Measurements from ENCODE around the gene BTNL9.

Gene BTNL9

GRCh38 chr5:181028032-181028819 is 11.8 kb upstream of the BTNL9 start:
- no peaks in the 10 kb centered on the region for H3K4me1 ChIP-seq (ENCODE audit: control insufficient read depth, low read depth, low read length)

GRCh38 chr5:181031716-181032115 is 8.3 kb upstream of the BTNL9 start:
- Histone ChIP-seq H3K79me2 (ENCODE audit: control insufficient read depth, insufficient read depth, low read length) (no peaks in the 10 kb centered on the region), H4K8ac (ENCODE audit: low read depth, low read length) (no peak overlapping the region), H2BK5ac (ENCODE audit: low read length) (no peak overlapping the region), H3K27me3 (ENCODE audit: insufficient read depth, low read length, poor library complexity) (no peaks in the 10 kb centered on the region), H3K4me1 (ENCODE audit: control insufficient read depth, low read depth, low read length) (no peaks in the 10 kb centered on the region), H3K4ac (ENCODE audit: low read depth, low read length) (no peak overlapping the region), H3K4me3 (ENCODE audit: low read length) (no peak overlapping the region), H3K23ac (ENCODE audit: low read length) (no peak overlapping the region), H2BK15ac (replicated peaks; ENCODE audit: low read depth) (no peak overlapping the region), H3K79me1 (ENCODE audit: low read length) (no peaks in the 10 kb centered on the region), H3K36me3 (ENCODE audit: control insufficient read depth, insufficient read depth, low read length) (no peaks in the 10 kb centered on the region), H3K4me2 (ENCODE audit: low read length) (no peak overlapping the region), H3K9ac (ENCODE audit: low read length) (no peak overlapping the region), H3K56ac (ENCODE audit: low read length) (no peak overlapping the region), H3K18ac (ENCODE audit: low read length) (no peak overlapping the region), H3K27ac (ENCODE audit: low read depth, low read length) (no peak overlapping the region), H2AK5ac (ENCODE audit: low read length) (no peak overlapping the region), H4K5ac (ENCODE audit: low read length) (no peak overlapping the region), H2BK120ac (ENCODE audit: low read depth, low read length) (no peak overlapping the region)
- WGBS (ENCODE audit: extremely low coverage, insufficient coverage, low lambda C conversion rate), result no CpG with 5 or more reads among the region's 3 CpGs
- DNase-seq, result no peak

More at GRCh38 chr5:181028032-181028819, 11.8 kb upstream of the BTNL9 start:
- no peaks in the 10 kb centered on the region for H3K79me2 ChIP-seq (ENCODE audit: control insufficient read depth, insufficient read depth, low read length)
- H3K56ac ChIP-seq (ENCODE audit: low read length), result peak overlapping the region; percentile 82
- no CpG with 5 or more reads among the region's 26 CpGs for WGBS (ENCODE audit: extremely low coverage, insufficient coverage, low lambda C conversion rate)
- no peak overlapping the region for H3K18ac ChIP-seq (ENCODE audit: low read length)
- H2BK5ac ChIP-seq (ENCODE audit: low read length), result no peak overlapping the region
- H3K4ac ChIP-seq (ENCODE audit: low read depth, low read length), result no peak overlapping the region
- H3K9ac ChIP-seq (ENCODE audit: low read length), result peak overlapping the region; percentile 63
- no peak overlapping the region for H3K27ac ChIP-seq (ENCODE audit: low read depth, low read length)
- peak; percentile 84 for DNase-seq
- H4K5ac ChIP-seq (ENCODE audit: low read length), result no peak overlapping the region
- H3K79me1 ChIP-seq (ENCODE audit: low read length), result no peaks in the 10 kb centered on the region
- H3K4me2 ChIP-seq (ENCODE audit: low read length), result peak overlapping the region; percentile 84
- peak overlapping the region; percentile 45 for H3K4me3 ChIP-seq (ENCODE audit: low read length)
- H3K27me3 ChIP-seq (ENCODE audit: insufficient read depth, low read length, poor library complexity), result no peaks in the 10 kb centered on the region
- H3K36me3 ChIP-seq (ENCODE audit: control insufficient read depth, insufficient read depth, low read length), result no peaks in the 10 kb centered on the region
- no peak overlapping the region for H3K23ac ChIP-seq (ENCODE audit: low read length)
- H2AK5ac ChIP-seq (ENCODE audit: low read length), result no peak overlapping the region
- H4K8ac ChIP-seq (ENCODE audit: low read depth, low read length), result no peak overlapping the region
- H2BK120ac ChIP-seq (ENCODE audit: low read depth, low read length), result no peak overlapping the region
- H2BK15ac ChIP-seq (replicated peaks; ENCODE audit: low read depth), result no peak overlapping the region

- no peak for DNase-seq
- no CpG with 5 or more reads among the region's 20 CpGs for WGBS (ENCODE audit: extremely low coverage, insufficient coverage, low lambda C conversion rate)
- no peak overlapping the region for H4K5ac ChIP-seq (ENCODE audit: low read length)
Measured at GRCh38 chr5:181035991-181036815, 3.9 kb upstream of the BTNL9 start.

GRCh38 chr5:181036816-181037364 is 3.2 kb upstream of the BTNL9 start:
- Histone ChIP-seq H3K9ac (ENCODE audit: low read length) (no peak overlapping the region), H4K5ac (ENCODE audit: low read length) (no peak overlapping the region), H3K56ac (ENCODE audit: low read length) (no peak overlapping the region), H3K23ac (ENCODE audit: low read length) (no peak overlapping the region), H3K79me1 (ENCODE audit: low read length) (no peaks in the 10 kb centered on the region), H3K79me2 (ENCODE audit: control insufficient read depth, insufficient read depth, low read length) (no peaks in the 10 kb centered on the region), H2BK15ac (replicated peaks; ENCODE audit: low read depth) (no peak overlapping the region), H3K27ac (ENCODE audit: low read depth, low read length) (no peak overlapping the region), H3K36me3 (ENCODE audit: control insufficient read depth, insufficient read depth, low read length) (no peaks in the 10 kb centered on the region), H3K27me3 (ENCODE audit: insufficient read depth, low read length, poor library complexity) (no peaks in the 10 kb centered on the region), H2BK120ac (ENCODE audit: low read depth, low read length) (no peak overlapping the region), H2AK5ac (ENCODE audit: low read length) (no peak overlapping the region), H3K4ac (ENCODE audit: low read depth, low read length) (no peak overlapping the region), H3K4me2 (ENCODE audit: low read length) (no peak overlapping the region), H3K4me1 (ENCODE audit: control insufficient read depth, low read depth, low read length) (no peaks in the 10 kb centered on the region), H4K8ac (ENCODE audit: low read depth, low read length) (no peak overlapping the region), H2BK5ac (ENCODE audit: low read length) (no peak overlapping the region), H3K18ac (ENCODE audit: low read length) (no peak overlapping the region), H3K4me3 (ENCODE audit: low read length) (no peak overlapping the region)
- no peak for DNase-seq
- no CpG with 5 or more reads among the region's 13 CpGs for WGBS (ENCODE audit: extremely low coverage, insufficient coverage, low lambda C conversion rate)

More at GRCh38 chr5:181035991-181036815, 3.9 kb upstream of the BTNL9 start:
- no peaks in the 10 kb centered on the region for H3K27me3 ChIP-seq (ENCODE audit: insufficient read depth, low read length, poor library complexity)
- no peak overlapping the region for H2BK15ac ChIP-seq (replicated peaks; ENCODE audit: low read depth)
- no peak overlapping the region for H3K4me3 ChIP-seq (ENCODE audit: low read length)
- no peak overlapping the region for H3K18ac ChIP-seq (ENCODE audit: low read length)
- H3K9ac ChIP-seq (ENCODE audit: low read length), result no peak overlapping the region
- no peaks in the 10 kb centered on the region for H3K36me3 ChIP-seq (ENCODE audit: control insufficient read depth, insufficient read depth, low read length)
- H2AK5ac ChIP-seq (ENCODE audit: low read length), result no peak overlapping the region
- H3K79me2 ChIP-seq (ENCODE audit: control insufficient read depth, insufficient read depth, low read length), result no peaks in the 10 kb centered on the region
- H3K56ac ChIP-seq (ENCODE audit: low read length), result no peak overlapping the region
- no peaks in the 10 kb centered on the region for H3K4me1 ChIP-seq (ENCODE audit: control insufficient read depth, low read depth, low read length)
- no peak overlapping the region for H4K8ac ChIP-seq (ENCODE audit: low read depth, low read length)
- H3K4me2 ChIP-seq (ENCODE audit: low read length), result no peak overlapping the region
- no peak overlapping the region for H3K4ac ChIP-seq (ENCODE audit: low read depth, low read length)
- H2BK5ac ChIP-seq (ENCODE audit: low read length), result no peak overlapping the region
- no peak overlapping the region for H3K27ac ChIP-seq (ENCODE audit: low read depth, low read length)
- no peaks in the 10 kb centered on the region for H3K79me1 ChIP-seq (ENCODE audit: low read length)
- H3K23ac ChIP-seq (ENCODE audit: low read length), result no peak overlapping the region
- no peak overlapping the region for H2BK120ac ChIP-seq (ENCODE audit: low read depth, low read length)

GRCh38 chr5:181037365-181037861 is 2.7 kb upstream of the BTNL9 start:
- H2BK120ac ChIP-seq (ENCODE audit: low read depth, low read length), result no peak overlapping the region
- no CpG with 5 or more reads among the region's 4 CpGs for WGBS (ENCODE audit: extremely low coverage, insufficient coverage, low lambda C conversion rate)
- DNase-seq, result peak; percentile 74

More at GRCh38 chr5:181037365-181037861, 2.7 kb upstream of the BTNL9 start:
- Histone ChIP-seq H4K5ac (ENCODE audit: low read length) (no peak overlapping the region), H2BK15ac (replicated peaks; ENCODE audit: low read depth) (no peak overlapping the region), H3K23ac (ENCODE audit: low read length) (no peak overlapping the region), H3K56ac (ENCODE audit: low read length) (no peak overlapping the region), H3K4me2 (ENCODE audit: low read length) (no peak overlapping the region), H3K4ac (ENCODE audit: low read depth, low read length) (no peak overlapping the region), H2BK5ac (ENCODE audit: low read length) (no peak overlapping the region), H3K9ac (ENCODE audit: low read length) (no peak overlapping the region), H3K4me1 (ENCODE audit: control insufficient read depth, low read depth, low read length) (no peaks in the 10 kb centered on the region), H3K36me3 (ENCODE audit: control insufficient read depth, insufficient read depth, low read length) (no peaks in the 10 kb centered on the region), H3K4me3 (ENCODE audit: low read length) (no peak overlapping the region), H2AK5ac (ENCODE audit: low read length) (no peak overlapping the region), H3K27ac (ENCODE audit: low read depth, low read length) (no peak overlapping the region), H3K79me1 (ENCODE audit: low read length) (no peaks in the 10 kb centered on the region), H3K18ac (ENCODE audit: low read length) (no peak overlapping the region), H4K8ac (ENCODE audit: low read depth, low read length) (no peak overlapping the region), H3K79me2 (ENCODE audit: control insufficient read depth, insufficient read depth, low read length) (no peaks in the 10 kb centered on the region), H3K27me3 (ENCODE audit: insufficient read depth, low read length, poor library complexity) (no peaks in the 10 kb centered on the region)
